ENCODE results near the gene TFF3.

Gene TFF3

DNA sequence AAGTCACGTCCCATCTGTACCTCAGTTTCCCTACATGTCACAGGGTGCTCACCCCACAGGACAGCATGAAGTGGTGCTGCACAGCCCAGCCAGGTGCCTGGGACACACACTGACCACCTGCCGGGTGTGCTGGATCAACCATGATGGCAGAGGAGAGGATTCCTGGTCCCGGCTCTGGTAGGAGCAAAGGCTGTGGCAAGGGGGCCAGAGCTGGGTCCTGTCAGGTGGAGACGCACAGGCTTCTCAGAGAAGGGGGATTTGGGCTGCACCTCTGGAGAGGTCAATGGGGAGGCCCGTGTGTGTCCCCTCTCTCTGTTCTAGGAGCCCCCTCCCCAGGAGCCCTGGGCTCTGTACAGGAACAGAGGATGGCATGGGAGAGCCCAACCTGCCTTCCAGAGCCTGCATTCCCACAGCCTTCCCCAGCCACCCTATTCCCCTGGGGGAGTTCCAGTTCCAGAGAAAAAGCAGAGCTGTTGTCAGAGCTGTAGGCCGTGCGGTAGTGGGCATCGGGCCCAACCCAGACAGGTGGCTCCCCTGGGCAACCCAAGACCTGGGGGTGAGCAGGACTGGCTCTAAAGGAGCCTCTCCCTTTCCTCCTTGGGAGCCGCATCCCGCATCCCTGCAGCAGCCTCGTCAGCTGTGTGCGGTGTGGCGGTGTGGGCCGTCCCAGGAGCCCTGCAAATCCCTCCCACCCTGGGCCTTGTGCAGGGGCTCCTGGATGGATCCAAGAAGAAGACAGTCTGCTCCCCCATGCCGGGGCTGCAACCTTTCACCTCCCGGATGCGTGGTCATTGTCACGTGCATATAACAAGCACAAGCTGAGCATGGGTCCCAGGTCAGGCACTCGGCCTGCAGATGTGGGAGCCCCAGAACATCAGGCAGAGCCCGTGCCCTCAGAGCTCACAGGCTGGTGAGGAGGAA lies 2.9 kb upstream of the TFF3 start:
- no peaks in the 10 kb centered on the region for H3K9me3 Mint-ChIP-seq
- H3K4me1 Mint-ChIP-seq = peaks cover 13% of the 10 kb centered on the region
- no peak for ATAC-seq
- no peak overlapping the region for H3K4me3 Mint-ChIP-seq
- no peaks in the 10 kb centered on the region for H3K36me3 Mint-ChIP-seq
- H3K27me3 Mint-ChIP-seq = peaks cover 48% of the 10 kb centered on the region
- H3K27ac Mint-ChIP-seq = no peak overlapping the region

DNA sequence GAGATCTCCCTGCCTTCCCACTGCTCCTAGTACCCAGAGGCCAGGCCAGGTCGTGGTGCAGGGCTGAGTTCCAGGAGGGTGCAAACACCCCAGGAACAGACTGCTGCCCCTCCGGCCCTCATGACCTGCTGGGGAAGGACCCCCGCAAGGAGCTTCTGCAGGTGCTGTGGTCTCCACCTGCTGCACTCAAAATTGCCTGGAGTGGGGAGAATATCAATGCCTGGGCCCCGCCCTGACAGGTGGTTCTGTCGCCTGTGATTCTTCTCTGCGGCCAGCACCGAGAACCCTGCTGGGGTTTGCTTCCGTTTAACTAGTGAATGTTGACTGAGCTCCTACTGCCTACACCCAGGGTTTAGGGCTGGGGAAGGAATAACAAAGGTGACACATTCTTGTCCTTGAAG lies 2.1 kb upstream of the TFF3 start:
- Mint-ChIP-seq H3K27me3 (peaks cover 40% of the 10 kb centered on the region), H3K36me3 (no peaks in the 10 kb centered on the region), H3K4me1 (peaks cover 13% of the 10 kb centered on the region), H3K4me3 (no peak overlapping the region), H3K9me3 (no peaks in the 10 kb centered on the region), H3K27ac (no peak overlapping the region)
- ATAC-seq = no peak

DNA sequence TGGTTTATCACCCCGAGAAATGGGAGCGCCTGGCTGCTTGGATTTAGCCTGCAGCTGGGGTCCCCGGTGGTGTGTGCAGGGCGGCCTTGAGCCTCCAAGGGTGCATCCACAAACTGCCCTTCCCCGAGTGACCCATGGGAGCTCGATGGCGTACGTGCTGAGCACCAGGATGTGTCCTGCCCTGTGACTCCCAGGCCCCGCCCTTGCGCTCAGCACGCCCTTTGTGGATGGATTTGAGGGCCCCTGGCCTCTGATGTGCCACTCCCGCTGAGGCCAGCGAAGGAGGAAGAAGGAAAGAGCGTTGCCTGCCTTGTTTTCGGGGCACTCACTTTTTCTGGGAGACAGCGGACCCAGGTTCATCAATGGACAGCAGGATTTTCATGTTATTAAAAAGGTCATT lies 1.7 kb upstream of the TFF3 start:
- no peak for ATAC-seq
- no peak overlapping the region for H3K4me3 Mint-ChIP-seq
- H3K36me3 Mint-ChIP-seq = no peaks in the 10 kb centered on the region

DNA sequence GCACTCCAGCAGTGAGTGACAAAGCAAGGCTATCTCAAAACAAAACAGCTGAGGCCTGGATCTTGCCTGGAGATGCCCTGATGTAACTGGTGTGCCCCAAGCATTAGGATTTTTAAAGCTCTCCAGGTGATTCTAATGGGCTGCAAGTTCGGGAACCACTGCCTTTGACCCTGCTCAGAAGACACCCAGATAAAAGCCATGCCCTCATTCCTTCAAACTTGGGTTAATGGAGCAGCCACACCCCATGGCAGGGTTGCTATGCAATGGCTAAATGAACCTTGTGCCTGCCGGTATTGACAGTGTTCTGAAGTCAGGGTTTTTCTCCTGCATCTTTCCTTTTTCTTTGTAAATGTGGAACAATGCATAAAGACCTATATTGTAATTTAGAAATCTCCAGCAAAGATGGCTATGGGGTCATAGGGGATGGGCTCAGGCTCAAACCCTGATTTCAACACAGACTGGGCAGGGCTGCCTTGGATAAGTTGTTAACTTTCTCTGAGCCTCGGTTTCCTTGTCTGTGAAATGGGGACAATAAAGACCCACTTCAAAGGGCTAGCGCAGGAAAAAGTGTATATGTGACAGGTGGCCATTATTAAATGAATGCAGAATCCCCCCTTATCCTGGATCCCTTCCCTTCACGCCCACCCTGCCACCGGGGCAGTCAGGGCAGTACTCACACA lies 453 bp downstream of the TFF3 start:
- ATAC-seq = no peak
- Mint-ChIP-seq H3K27ac (no peak overlapping the region), H3K27me3 (peaks cover 21% of the 10 kb centered on the region)

More for the DNA sequence above, 1.7 kb upstream of the TFF3 start:
- H3K27ac Mint-ChIP-seq = no peak overlapping the region
- peaks cover 13% of the 10 kb centered on the region for H3K4me1 Mint-ChIP-seq
- H3K9me3 Mint-ChIP-seq = no peaks in the 10 kb centered on the region
- H3K27me3 Mint-ChIP-seq = peaks cover 36% of the 10 kb centered on the region

DNA sequence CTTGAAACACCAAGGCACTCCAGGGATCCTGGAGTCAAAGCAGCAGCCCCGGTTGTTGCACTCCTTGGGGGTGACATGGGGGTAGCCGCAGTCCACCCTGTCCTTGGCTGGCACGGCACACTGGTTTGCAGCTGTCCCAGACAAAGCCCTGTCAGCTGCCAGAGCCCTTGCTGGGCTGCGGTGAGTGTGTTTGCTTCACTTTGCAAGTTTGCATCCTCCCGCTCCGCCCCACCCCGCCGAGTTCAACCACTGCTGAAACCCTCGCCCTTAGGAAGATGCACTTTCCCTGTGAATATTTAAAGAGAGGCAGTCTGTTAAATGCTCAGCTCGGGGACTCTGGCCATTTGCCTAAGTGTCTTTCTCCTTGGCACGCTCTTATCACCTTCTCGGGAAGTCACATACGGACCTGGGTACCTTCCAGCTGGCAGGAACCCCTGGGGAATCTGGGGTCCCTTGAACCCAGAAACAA lies 1.7 kb downstream of the TFF3 start:
- no peak for ATAC-seq
- Mint-ChIP-seq H3K36me3 (no peaks in the 10 kb centered on the region), H3K4me1 (no peaks in the 10 kb centered on the region)

More for the DNA sequence above, 453 bp downstream of the TFF3 start:
- Mint-ChIP-seq H3K9me3 (no peaks in the 10 kb centered on the region), H3K4me1 (peaks cover 8% of the 10 kb centered on the region), H3K4me3 (no peak overlapping the region), H3K36me3 (no peaks in the 10 kb centered on the region)

DNA sequence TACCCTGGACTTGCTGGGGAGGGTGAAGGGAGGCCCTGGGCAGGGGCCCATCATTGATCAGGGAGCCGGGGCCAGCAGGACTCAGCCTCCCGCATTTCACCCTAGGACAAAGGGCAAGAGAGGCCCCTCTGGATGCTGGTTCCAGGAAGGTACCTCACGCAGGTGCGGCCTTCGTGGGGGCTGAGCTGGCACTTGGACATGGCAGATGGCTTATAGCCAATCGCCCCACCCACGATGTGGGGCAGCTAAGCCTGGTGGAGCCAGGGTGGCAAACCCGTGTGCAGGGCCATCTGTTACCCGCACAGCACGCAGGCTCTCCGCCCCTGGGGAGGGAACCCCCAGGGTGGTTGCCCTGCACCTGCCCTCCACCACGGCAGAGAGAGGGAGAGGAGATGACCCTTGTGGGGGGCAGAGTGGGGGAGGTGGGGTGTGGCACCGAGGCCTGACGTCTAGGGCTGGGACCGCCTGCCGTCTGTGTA lies 2.5 kb downstream of the TFF3 start:
- H3K4me3 Mint-ChIP-seq = no peak overlapping the region
- ATAC-seq = peak; percentile 31
- no peak overlapping the region for H3K27ac Mint-ChIP-seq
- H3K9me3 Mint-ChIP-seq = no peaks in the 10 kb centered on the region
- H3K36me3 Mint-ChIP-seq = no peaks in the 10 kb centered on the region
- peaks cover 25% of the 10 kb centered on the region for H3K27me3 Mint-ChIP-seq
- H3K4me1 Mint-ChIP-seq = no peaks in the 10 kb centered on the region

More for the DNA sequence above, 1.7 kb downstream of the TFF3 start:
- H3K4me3 Mint-ChIP-seq = no peak overlapping the region
- no peaks in the 10 kb centered on the region for H3K9me3 Mint-ChIP-seq
- H3K27me3 Mint-ChIP-seq = peaks cover 25% of the 10 kb centered on the region
- H3K27ac Mint-ChIP-seq = no peak overlapping the region

DNA sequence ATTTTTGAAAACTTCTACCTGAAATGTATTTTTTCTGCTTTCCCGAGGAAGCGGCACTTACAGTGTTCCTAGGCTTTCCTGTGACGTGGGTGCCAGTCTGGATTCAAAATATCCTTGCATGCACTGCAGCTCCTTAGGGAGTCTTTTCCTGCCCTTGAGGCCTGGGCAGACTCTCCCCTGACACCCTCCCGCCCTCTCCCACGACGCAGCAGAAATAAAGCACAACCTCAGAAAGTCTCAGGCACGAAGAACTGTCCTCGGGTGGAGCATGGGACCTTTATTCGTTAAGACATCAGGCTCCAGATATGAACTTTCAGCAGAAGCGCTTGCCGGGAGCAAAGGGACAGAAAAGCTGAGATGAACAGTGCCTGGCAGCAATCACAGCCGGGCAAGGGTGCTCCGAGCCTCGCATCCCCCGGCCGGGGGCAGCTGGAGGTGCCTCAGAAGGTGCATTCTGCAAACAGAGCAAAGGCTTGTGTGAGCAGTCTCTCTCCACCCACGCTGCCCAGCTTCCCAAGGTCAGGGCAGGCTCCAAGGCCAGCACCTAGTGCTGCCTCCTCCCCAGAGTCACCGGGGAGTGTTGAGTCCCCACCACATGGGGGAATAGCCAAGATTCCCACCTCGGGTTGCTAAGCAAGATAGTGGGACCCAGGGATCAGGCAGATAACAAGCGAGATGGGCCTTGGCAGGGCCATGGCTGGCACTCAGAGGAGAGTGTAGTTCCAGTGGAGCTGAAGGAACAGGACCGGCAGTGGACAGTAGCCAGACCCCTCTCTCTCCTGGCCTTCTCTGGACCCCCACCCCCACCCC lies 3.2 kb downstream of the TFF3 start:
- Mint-ChIP-seq H3K27me3 (peaks cover 25% of the 10 kb centered on the region), H3K4me3 (no peak overlapping the region)

DNA sequence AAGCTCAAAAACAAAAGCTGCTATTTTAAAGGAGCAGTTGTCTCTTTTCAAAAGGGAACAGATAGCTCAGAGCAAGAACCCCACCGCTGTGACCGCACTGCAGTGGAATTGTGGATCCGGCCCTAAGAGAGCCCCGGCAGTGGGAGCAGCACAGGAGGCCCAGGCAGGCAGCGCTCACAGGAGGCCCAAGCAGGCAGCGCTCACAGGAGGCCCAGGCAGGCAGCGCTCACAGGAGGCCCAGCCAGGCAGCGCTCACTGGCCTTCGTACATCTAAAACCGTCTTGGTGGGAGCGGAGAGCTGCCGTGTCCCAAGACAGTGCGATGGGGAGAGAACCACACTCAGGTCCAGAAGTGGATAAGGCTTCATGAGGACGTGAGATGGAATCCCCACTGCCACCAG lies 4.0 kb downstream of the TFF3 start:
- no peak overlapping the region for H3K4me3 Mint-ChIP-seq
- peak overlapping the region; percentile 49 for H3K27ac Mint-ChIP-seq
- H3K27me3 Mint-ChIP-seq = peaks cover 28% of the 10 kb centered on the region
- H3K36me3 Mint-ChIP-seq = no peaks in the 10 kb centered on the region
- ATAC-seq = no peak
- H3K4me1 Mint-ChIP-seq = no peaks in the 10 kb centered on the region
- no peaks in the 10 kb centered on the region for H3K9me3 Mint-ChIP-seq

More for the DNA sequence above, 3.2 kb downstream of the TFF3 start:
- ATAC-seq = no peak
- no peaks in the 10 kb centered on the region for H3K4me1 Mint-ChIP-seq
- no peaks in the 10 kb centered on the region for H3K9me3 Mint-ChIP-seq
- no peak overlapping the region for H3K27ac Mint-ChIP-seq
- H3K36me3 Mint-ChIP-seq = no peaks in the 10 kb centered on the region

DNA sequence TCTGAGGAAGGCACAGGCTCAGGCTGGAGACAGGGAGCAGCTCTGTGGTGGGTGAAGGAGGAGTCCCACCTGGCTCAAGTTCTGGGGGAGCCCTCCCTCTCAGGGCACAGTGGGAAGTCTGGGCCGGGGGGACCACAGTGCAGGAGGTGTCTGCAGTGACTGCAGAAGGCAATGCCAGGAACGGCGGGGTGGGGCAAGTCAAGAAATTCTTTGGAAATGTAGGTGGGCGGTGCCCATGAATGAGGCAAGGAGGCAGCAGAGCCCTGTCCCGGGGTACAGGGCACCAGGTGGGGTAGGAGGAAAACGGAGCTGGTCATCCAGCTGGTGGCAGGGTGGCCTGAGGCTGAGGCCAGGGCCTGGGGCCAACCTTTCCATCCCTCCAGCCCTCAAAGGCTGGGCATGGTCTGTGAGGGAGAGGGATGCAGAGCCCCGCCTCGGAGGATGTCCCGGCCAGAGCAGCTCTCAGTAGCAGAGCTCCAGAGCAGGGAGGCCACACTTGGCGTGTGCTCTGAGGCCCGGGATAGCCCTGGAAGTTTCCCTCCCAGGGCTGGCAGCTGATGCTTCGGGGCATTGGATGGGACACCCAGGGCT lies 4.7 kb downstream of the TFF3 start:
- Mint-ChIP-seq H3K9me3 (no peaks in the 10 kb centered on the region), H3K36me3 (no peaks in the 10 kb centered on the region), H3K4me3 (no peak overlapping the region), H3K27ac (peak overlapping the region; percentile 49), H3K4me1 (no peaks in the 10 kb centered on the region), H3K27me3 (peaks cover 35% of the 10 kb centered on the region)
- ATAC-seq = no peak

DNA sequence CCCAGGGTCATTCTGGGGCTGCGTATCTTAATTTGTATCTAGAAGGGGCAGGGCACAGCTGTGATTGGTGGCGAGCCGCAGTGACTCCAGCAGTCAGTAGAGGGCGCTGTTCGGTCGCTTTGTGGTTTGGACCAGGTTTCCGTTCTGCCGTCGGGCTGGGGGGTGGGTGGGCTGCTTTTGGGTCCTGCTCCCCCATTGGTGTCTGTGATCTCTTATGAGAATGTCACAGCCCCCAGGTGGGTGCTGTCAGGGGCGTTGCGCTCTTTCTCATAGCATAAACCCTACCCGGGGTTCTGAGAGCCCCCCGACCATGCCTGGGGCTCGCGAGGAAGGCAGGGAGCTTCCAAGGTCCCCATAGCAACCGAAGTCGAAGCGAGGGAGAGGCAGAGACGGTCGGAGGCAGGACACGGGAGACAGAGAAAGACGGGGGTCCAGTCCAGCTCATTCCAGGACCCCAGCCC lies 5.4 kb downstream of the TFF3 start:
- Mint-ChIP-seq H3K9me3 (no peaks in the 10 kb centered on the region), H3K27ac (no peak overlapping the region)

DNA sequence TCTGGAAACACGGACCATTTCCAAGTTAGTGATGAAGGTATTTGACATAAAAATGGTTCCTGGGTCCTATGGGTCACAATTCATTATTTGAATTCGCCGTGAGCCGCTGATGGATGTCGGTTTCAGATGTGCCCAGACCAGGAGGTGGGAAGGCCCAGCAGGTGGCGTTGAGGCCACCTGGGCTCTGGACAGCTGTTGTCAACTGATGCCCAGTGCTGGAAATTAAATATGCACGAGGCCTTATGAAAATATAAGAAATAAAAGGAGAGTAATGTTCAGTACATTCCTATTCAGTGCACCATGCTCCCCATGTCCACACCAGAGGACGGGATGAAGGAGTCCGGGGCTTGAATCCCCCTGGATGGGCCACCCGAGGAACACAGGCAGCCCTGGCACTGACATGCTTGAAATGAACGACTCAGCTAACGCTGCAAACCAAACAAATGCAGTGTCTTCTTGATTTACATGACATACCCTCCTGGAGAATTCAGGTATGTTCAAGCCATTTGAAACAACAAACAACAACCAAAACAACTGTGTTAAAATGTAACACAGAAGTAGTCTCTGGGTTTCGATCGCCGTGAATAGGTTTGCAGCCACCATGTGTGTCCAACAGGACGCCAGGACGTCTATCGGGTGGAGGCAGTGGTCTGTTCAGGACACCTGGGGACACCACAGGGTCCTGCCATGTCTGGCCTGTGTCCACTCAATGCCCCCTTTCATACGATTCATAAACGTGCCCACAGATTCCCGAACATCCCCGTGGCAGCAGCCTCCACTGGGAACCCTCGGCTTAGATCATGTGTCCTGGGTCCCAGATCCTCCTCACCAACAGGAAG lies 6.1 kb downstream of the TFF3 start:
- Mint-ChIP-seq H3K36me3 (no peaks in the 10 kb centered on the region), H3K27me3 (peaks cover 48% of the 10 kb centered on the region), H3K4me1 (no peaks in the 10 kb centered on the region), H3K4me3 (no peak overlapping the region), H3K9me3 (no peaks in the 10 kb centered on the region), H3K27ac (no peak overlapping the region)
- ATAC-seq = no peak

More for the DNA sequence above, 5.4 kb downstream of the TFF3 start:
- H3K4me3 Mint-ChIP-seq = no peak overlapping the region
- peak; percentile 58 for ATAC-seq
- H3K36me3 Mint-ChIP-seq = no peaks in the 10 kb centered on the region
- H3K27me3 Mint-ChIP-seq = peaks cover 42% of the 10 kb centered on the region
- no peaks in the 10 kb centered on the region for H3K4me1 Mint-ChIP-seq

DNA sequence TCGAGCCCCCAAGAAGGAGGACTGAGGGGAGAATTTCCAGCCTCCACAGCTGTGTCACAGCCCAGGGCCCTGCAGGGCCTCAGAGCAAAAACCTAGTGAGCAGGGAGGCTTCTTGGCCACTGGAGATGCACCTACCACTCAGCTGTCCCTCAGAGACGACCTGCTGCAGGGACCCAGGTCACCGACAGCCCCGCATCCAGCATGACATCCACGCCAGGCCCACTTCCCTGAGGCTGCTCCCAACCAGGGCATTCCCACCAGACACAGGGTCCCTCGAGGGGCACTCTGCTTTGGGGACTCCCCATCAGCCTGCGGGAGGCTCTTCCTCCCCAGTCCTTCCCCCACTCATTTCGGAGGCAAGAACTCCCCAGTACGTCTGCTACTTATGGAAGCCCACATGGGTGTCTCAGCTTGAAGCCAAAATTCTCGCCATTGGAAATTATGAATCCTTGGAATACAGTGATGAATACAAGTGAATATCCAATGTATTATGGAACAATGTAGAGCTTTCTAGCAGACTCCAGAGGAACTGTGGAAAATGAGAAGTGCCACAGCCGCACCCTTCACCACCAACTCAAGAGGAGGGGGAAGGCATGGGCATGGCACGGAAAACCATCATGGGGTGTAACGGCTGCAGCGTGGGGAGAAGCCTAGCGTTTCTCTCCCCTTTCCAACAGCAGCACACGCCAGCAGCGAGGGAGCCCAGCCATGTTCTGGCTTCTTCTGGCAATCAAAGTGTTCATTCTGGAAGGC lies 6.9 kb downstream of the TFF3 start:
- no peak for ATAC-seq
- H3K9me3 Mint-ChIP-seq = no peaks in the 10 kb centered on the region
- no peaks in the 10 kb centered on the region for H3K36me3 Mint-ChIP-seq
- H3K4me3 Mint-ChIP-seq = no peak overlapping the region
- no peak overlapping the region for H3K27ac Mint-ChIP-seq
- H3K4me1 Mint-ChIP-seq = no peaks in the 10 kb centered on the region
- H3K27me3 Mint-ChIP-seq = peaks cover 48% of the 10 kb centered on the region

DNA sequence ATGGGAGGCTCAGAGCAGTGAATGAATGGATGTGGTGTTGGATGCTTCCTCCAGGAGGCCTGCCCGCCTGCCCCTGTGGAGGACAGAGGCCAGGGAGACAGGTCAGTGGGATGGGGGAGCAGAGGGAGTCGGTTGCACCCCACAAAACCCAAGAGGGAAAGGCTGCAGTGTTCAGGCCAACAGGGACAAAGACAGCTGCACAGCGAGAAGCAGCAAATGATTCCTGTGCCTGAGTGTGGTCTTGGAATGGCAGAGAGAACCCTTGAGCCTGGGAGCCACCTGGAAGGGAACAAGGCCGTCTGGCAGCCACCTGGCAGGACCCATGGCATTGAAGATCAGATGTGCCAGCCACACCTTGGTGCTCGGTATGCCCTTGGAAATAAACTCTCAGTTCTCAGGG lies 8.1 kb downstream of the TFF3 start:
- Mint-ChIP-seq H3K4me1 (no peaks in the 10 kb centered on the region), H3K27me3 (peaks cover 48% of the 10 kb centered on the region), H3K27ac (no peak overlapping the region), H3K4me3 (no peak overlapping the region), H3K36me3 (no peaks in the 10 kb centered on the region), H3K9me3 (no peaks in the 10 kb centered on the region)
- no peak for ATAC-seq

Data from stimulated activated memory B cell treated with anti-CD40 and anti-IgM and Interleukin-4, amounts not matched to agents 10 μg/mL and 1 μg/mL and 100 μg/mL, for 72 hours (primary cell).